DND-41 (cell line): ENCODE data around the gene PAQR7.
A peak's percentile ranks its signal among the peaks of the same experiment; 100 is the strongest.

ENCODE experiments used
- EZH2 ChIP-seq: IDR thresholded peaks from 3 replicates; pipeline ENCODE4 v1.6.1; 2012; ENCODE audit warnings: borderline replicate concordance, low read depth, mild to moderate bottlenecking, moderate library complexity, low read length, inconsistent platforms; ENCODE audit not compliant: severe bottlenecking
- TF ChIP-seq, protein P1 (sequence below): IDR thresholded peaks from 2 replicates; pipeline ENCODE4 v1.5.1; 2012; ENCODE audit warnings: borderline replicate concordance, low read length, moderate library complexity, mild to moderate bottlenecking; ENCODE audit not compliant: poor library complexity, severe bottlenecking; ENCODE audit errors: extremely low read depth

DNA sequence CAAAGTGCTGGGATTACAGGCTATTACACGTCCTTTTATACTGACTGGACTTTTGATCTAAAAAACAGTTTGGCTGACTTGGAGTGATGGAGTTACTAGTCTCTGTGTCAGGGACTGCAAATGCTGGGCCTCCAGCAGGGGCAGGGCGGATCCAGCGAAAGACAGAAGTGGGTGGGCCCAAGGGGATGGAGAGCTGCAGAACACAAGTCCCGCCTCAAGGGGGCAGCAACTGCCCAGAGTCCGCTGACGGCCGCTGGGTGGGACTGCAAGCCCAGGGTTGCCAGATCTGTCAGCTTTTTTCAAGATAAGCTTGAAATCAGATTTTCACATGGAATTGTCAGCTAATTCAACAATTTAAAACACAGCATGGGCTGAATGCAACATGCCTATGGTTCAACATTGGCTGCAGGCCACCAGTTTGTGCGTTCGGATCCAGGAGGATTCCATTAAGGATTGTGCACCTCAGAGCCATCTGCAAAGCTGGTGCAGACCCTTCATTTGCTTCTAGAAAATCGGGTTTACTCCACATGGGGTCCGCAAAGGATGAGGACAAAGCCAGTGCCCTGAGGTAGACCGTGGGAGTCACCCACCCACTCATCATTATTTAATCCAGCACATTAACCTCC is 20.0 kb upstream of the PAQR7 start:
- TF ChIP-seq, protein P1, sequence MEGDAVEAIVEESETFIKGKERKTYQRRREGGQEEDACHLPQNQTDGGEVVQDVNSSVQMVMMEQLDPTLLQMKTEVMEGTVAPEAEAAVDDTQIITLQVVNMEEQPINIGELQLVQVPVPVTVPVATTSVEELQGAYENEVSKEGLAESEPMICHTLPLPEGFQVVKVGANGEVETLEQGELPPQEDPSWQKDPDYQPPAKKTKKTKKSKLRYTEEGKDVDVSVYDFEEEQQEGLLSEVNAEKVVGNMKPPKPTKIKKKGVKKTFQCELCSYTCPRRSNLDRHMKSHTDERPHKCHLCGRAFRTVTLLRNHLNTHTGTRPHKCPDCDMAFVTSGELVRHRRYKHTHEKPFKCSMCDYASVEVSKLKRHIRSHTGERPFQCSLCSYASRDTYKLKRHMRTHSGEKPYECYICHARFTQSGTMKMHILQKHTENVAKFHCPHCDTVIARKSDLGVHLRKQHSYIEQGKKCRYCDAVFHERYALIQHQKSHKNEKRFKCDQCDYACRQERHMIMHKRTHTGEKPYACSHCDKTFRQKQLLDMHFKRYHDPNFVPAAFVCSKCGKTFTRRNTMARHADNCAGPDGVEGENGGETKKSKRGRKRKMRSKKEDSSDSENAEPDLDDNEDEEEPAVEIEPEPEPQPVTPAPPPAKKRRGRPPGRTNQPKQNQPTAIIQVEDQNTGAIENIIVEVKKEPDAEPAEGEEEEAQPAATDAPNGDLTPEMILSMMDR = peak; percentile 97
- no peak for TF ChIP-seq EZH2
